NCI-H446 (cell line): ENCODE results near the gene FANCC.
"Not testable (repeated sequence)": the region's sequence is repeated elsewhere in the genome, so short reads cannot be mapped to it uniquely, and the experiment has no call there.

ENCODE experiments used
- DNase-seq, 2 experiments: peaks; one replicate each; lab custom pipeline; 2025; lab: John Stamatoyannopoulos, UW

Gene FANCC

DNA sequence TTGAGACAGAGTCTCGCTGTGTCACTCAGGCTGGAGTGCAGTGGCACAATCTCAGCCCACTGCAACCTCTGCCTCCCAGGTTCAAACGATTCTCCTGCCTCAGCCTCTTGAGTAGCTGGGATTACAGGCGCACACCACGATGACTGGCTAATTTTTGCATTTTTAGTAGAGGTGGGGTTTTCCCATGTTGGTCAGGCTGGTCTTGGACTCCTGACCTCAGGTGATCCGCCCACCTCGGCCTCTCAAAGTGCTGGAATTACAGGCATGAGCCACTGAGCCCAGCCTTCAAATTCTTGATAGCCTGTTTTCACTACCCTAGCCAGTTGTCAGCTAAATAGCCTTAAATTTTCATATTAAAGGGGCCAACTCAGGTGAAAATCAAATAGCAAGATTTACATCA, 11.6 kb upstream of the FANCC start:
- DNase-seq = not testable (repeated sequence)

DNA sequence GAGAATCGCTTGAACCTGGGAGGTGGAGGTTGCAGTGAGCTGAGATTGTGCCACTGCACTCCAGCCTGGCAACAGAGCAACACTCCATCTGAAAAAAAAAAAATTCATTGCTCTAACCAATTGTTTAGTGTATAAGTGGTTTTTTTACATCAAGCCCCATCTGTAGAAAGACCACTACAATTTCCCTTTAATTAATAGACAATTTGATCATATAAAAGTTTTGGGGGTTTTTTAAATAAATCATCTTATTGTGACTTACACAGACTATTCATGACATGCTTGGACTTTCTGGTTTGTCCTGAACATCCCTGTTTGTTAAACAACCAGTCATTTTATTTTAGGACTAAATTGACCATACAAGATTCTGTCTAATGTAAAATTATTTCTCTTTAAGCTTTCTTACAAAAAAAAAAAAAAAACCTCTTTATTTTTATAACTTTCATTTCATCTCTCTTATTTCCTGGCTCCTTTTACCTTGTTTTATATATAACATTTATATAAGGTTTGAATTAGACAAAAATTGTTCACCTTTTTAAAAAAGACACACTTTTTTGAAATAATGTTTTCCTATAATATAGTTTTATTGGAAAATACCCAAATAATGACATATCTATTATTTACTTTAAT, 9.8 kb upstream of the FANCC start:
- DNase-seq = no peak

DNA sequence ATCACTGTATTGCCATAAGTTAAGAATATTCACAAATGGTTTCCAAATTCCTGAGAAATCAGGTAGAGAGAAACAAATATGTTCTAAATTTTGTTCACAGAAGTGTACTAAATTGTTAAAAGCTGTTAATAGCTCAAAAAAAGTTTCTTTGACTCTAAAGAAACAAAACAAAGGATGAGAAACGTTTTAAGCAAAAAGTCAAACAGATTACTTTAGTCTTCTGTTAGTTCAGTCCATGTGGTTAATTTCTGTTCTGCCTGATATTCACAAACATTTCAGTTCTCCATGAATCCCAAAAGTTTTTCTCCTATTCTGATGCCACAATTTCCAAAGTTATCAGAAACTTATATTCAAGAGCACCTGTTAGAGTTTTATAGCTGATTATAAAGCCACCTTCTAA, 7.7 kb upstream of the FANCC start:
- DNase-seq = no peak

- DNase-seq = no peak
These were observed 343 bp upstream of the FANCC start for GRCh38 chr9:95317893-95318211.

GRCh38 chr9:95316794-95317118, 753 bp downstream of the FANCC start:
- DNase-seq = peak; percentile 70 to 79

DNA sequence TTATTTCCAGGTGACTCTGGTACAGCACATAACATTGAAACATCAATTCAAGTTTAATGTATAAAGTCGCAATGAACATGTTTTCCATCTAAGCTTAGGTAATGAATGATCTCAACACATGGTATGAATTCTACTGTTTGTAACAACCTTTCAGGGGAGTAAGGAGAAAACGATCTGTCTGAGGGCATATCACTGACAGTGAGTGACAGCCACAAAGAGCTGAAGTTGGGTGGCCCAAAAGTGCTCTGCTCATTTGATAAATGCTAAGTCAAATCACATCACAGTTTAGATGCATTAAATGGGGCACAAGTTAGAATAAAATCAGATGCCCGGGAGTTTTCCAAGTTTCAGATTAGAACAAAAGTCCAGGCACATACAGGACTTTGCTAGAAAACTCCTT, 1.2 kb downstream of the FANCC start:
- no peak for DNase-seq

- no peak for DNase-seq
These were observed 2.3 kb downstream of the FANCC start for GRCh38 chr9:95315108-95315746.

DNA sequence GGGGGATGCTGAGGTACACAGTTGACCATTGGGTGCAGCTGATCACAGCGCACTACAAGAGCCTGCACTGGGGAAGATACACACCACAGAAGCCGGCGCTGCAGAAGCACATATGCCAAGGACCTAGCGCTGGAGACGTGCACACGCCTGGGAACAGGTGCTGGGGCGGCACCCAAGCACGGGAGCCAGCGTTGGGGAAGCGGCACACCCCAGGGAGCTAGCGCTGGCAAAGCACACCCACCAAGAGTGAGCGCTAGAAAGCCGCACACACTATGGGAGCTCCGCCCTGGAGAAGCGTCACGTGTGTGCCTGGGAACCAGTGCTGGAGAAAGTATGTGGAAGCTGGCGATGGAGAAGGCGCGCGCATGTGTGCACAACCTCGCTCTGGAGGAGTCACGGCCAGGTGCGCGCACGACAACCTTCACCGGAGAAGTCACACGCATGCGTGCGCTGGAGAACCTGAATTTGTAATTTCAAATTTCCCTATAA, 4.5 kb downstream of the FANCC start:
- peak; percentile 49 to 81 for DNase-seq

- DNase-seq = no peak
These were observed 5.5 kb downstream of the FANCC start for GRCh38 chr9:95311961-95312360.

DNA sequence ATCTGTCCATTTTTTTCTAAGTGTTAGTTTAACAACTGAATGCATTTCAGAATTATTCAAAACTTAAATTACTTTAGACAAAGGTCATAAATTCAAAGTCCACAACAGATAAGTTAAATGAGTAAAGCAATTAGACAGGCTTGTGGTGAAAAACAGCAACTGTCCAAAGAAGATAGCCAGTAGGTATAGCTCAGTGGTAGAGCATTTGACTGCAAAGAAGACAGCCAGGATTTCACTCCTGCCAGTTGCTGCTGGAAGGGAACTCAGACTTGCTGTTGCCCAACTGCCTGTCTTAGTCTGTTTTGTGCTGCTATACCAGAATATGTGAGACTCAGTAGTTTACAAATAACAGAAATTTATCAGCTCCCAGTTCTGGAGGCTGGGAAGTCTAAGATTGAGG, 10.0 kb downstream of the FANCC start:
- no peak for DNase-seq

DNA sequence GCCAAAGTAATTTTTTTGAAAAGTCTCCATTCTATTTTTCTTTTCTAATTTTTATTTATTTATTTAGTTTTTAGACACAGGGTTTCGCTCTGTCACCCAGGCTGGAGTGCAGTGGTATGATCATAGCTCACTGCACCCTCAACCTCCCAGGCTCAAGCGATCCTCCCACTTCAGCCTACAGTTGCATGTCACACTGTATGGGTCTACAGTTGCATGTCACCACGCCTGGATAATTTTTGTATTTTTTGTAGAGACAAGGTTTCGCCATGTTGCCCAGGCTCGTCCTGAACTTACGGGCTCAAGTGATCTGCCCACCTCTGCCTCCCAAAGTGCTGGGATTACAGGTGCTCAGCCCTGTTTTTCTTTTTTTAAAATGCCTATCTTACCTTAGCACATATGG, 10.7 kb downstream of the FANCC start:
- DNase-seq = no peak

DNA sequence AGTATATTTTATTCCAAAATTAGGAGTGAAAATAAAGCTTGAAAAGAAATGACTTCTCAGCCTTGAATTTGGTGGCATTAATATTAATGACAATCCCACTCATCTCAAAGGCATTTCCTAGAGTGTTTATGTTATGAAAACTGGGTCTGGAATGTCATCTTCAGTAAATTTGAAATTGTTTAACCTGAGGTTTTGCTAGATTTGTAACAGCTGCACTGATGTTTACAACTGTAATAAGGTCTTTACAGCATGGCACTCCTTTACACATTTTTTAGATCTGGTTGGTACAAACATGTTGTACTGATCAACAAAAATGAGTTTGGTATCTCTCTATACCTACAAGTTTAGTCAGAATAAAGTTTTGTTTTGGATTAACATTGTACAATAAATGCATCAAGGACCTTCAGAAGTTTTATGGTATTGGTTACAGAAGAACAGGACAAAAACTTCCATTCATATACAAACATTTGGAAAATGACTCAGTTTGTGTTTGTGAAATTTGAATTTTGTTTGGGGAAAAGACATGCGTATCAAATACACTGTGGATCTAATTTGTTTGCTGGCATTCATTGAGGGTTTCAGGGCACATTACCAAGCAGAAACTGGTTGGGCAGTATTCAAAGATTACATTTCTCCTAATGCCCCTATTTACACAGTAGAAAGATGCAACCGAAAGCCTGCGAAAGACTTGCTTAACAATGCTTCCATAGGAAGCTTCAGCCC, 11.6 kb downstream of the FANCC start:
- no peak for DNase-seq

DNA sequence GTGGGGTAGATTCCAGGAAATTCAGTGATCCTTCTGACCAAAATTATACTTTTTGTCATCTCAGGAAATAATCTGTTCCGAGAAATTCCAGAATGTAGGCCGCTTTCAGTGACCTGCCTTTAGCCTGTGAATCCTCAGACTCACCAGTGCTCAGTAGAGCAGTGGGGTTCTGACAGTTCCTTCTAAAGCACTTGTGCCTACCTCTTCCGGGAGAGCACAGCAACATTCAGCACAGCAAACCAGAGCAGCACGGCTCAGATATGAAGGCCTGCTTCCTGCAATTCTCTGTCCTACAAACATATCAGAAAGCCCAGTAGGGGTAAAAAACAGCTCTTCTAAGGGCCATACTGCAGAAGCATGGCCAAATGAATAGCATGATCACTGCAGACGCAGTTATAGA, 15.0 kb downstream of the FANCC start:
- no peak for DNase-seq

- no peak for DNase-seq
These were observed 19.7 kb downstream of the FANCC start for GRCh38 chr9:95297760-95298159.

DNA sequence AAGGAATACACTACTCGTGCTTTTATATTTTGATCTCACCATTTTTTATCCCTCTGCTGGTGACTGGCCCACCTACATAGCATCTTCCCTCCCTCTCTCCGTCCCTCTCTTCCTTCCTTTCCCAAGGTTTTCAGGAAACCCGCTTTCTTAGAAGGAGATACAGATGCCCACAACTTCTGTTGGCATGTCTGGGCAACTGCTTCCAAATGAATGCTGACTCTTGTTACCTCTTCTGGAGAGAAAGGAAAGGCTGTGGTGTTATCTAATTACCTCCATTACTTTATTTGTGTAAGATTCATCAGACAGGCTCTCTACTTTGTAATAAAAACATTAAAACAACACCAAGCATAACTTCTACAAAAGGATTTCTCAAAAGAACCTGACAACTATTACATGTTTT, 20.2 kb downstream of the FANCC start:
- no peak for DNase-seq

DNA sequence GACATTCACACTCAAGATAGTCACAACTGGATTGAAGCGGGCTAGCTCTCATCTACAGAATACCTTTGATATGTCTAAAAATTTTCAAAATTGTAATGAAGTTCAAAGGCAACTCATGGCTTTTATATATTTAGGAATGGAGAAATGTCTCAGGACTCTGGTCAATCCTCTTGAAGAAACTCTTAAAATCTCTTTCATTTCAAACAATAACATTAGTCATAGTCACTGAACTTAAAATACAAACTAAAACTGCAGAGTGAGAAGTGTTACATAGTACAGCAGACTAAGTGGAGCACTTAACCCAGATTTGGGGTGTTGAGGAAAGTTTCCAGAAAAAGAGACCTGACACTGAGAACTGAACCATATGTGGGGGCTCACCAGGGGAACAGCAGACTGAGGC, 20.7 kb downstream of the FANCC start:
- DNase-seq = no peak

DNA sequence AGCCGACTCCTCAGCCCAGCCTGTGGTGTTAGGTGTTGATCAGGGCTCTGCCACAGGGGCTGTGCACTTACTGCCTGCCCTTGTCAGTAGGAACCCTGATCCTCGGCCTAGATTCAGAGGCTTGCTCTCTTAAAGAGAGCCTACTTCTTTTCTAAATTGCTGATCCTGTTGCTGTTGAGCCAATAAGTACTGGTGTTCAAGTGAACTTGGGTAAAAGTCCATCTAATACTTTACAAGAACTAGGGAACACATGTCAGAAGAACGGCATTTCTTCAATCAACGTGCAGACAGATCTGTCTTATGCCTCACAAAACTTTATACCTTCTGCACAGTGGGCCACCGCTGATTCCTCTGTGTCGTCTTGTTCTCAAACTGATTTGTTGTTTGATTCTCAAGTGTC, 24.2 kb downstream of the FANCC start:
- not testable (repeated sequence) for DNase-seq

DNA sequence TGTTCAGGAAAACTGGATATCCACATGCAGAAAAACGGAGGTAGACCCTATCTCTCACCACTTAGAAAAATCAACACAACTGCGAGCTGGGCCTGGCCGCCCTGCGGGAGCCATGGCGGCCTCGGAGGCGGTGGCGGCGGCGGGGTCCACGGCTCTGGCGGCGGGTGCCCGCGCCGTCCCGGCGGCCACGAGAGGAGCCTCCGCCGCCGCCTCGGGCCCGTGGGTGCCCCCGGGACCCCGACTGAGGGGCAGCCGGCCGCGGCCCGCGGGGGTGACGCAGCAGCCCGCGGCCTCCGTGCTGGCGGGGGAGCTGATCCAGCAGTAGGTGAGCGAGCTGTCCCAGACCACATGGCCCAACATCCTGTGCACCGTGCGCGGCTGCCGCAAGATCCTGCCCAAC, 25.3 kb downstream of the FANCC start:
- DNase-seq = no peak

GRCh38 chr9:95286151-95286550, 31.4 kb downstream of the FANCC start:
- DNase-seq = no peak

- no peak for DNase-seq
These were observed 32.2 kb downstream of the FANCC start for GRCh38 chr9:95285307-95285706.

GRCh38 chr9:95284162-95285080, 33.1 kb downstream of the FANCC start:
- no peak for DNase-seq

DNA sequence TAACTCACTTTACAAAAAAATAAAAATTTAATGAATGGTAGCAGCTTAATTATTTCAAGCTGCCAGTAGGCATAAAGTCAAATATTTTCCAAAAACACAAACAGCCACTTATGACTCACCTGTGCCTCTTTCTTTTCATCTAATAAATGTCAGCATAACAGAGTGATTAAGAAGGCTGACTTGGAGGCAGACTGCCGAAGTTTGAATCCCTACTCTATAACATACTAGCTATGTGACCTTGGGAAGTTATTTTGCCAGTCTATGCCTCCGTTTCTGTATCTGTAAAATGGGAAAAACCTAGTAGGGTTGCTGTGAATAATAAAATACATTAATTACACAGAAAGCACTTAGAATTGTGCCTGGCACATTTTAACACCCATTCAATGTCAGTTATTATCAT, 33.8 kb downstream of the FANCC start:
- no peak for DNase-seq

- no peak for DNase-seq
These were observed 35.2 kb downstream of the FANCC start for GRCh38 chr9:95282332-95282731.
